Kidney epithelial cell (primary cell): ENCODE data around the gene TAF1C. TPM values are rescaled to one million over a fixed set of nuclear protein-coding genes. Genes with fewer than 3 reads are reported as not detected.
A peak's percentile ranks its signal among the peaks of the same experiment; 100 is the strongest.

Experiments used
- DNase-seq: peaks from one replicate; pipeline ENCODE4 v3.0.0-alpha.2; 2010; ENCODE audit warnings: low read depth
- H3K27me3 ChIP-seq: 2 replicates; pipeline ENCODE4 v1.6.0; 2011; ENCODE audit warnings: low read length; ENCODE audit not compliant: control insufficient read depth, insufficient read depth
- H3K36me3 ChIP-seq: 2 replicates; pipeline ENCODE4 v1.5.1; 2011; ENCODE audit warnings: low read length; ENCODE audit not compliant: control insufficient read depth, insufficient read depth
- H3K4me3 ChIP-seq: 2 replicates; pipeline ENCODE4 v1.5.1; 2011; ENCODE audit warnings: low read depth, mild to moderate bottlenecking, control low read depth, low read length
- total RNA-seq: library from RNA; depleted of rRNA; stranded (reverse); fragments of >200 nt; gene quantifications from 2 replicates; pipeline ENCODE4 v1.2.3, GENCODE V29; 2015
- TF ChIP-seq, protein P1 (sequence below): IDR thresholded peaks from 2 replicates; pipeline ENCODE4 v1.5.1; 2011; ENCODE audit warnings: mild to moderate bottlenecking, moderate library complexity, low read length, control low read depth, inconsistent platforms; ENCODE audit not compliant: insufficient read depth, poor library complexity, severe bottlenecking

The TAF1C gene
- total RNA-seq, 1 donor from 2014 or later = 23.9 TPM

DNA sequence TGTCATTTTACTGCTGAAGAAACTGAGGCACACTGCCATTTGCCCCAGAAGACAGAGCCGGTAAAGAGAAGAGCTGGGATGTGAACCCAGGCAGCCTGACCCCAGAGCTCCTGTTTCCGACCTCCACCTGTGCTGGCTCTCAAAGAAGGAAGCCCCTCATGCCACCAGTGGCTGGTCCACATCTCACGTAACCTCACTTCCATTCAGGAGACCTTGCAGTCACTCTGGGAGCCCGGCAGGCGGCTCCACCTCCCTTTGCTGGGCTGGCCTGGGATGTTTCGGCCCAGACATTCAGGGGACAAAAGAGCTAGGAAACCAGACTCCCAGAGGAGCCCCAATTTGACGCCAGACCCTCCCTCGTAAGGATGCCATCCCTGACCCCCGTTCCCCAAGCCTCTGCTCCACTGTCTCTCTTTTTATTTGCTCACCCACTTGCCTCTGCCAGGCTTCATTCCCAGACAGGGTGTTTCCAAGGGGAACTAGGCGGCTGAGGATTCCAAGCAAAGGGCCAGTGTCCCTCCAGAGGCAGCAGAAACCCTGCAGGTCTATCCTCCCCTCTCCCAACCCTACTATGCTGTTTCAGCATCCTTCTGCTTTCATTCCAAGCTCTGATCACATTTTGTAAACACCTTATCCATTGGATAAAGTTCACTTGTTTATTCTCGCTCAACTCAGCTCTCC is 2.8 kb downstream of the TAF1C start:
- DNase-seq = no peak
- TF ChIP-seq, protein P1, sequence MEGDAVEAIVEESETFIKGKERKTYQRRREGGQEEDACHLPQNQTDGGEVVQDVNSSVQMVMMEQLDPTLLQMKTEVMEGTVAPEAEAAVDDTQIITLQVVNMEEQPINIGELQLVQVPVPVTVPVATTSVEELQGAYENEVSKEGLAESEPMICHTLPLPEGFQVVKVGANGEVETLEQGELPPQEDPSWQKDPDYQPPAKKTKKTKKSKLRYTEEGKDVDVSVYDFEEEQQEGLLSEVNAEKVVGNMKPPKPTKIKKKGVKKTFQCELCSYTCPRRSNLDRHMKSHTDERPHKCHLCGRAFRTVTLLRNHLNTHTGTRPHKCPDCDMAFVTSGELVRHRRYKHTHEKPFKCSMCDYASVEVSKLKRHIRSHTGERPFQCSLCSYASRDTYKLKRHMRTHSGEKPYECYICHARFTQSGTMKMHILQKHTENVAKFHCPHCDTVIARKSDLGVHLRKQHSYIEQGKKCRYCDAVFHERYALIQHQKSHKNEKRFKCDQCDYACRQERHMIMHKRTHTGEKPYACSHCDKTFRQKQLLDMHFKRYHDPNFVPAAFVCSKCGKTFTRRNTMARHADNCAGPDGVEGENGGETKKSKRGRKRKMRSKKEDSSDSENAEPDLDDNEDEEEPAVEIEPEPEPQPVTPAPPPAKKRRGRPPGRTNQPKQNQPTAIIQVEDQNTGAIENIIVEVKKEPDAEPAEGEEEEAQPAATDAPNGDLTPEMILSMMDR = peak; percentile 25
- H3K4me3 ChIP-seq = no peak overlapping the region
- peaks cover 2% of the 10 kb centered on the region for H3K36me3 ChIP-seq
- no peaks in the 10 kb centered on the region for H3K27me3 ChIP-seq

DNA sequence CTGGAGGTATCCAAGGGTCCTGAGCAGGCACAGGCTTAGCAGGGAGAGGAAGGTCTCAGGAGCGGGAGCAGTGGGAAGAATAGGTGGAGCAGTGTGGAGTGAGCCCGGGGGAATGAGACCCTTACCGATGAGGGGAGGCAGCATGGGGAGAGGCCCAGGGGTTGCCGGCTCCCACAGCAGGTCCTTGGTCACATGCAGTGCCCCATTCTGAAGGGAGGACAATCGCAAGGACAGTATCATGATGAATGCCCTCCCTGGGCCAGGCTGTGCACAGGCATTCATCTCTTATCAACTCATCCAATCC is 3.3 kb downstream of the TAF1C start:
- DNase-seq = no peak
- peaks cover 2% of the 10 kb centered on the region for H3K36me3 ChIP-seq
- no peak overlapping the region for H3K4me3 ChIP-seq
- TF ChIP-seq, protein P1 = no peak
- no peaks in the 10 kb centered on the region for H3K27me3 ChIP-seq

DNA sequence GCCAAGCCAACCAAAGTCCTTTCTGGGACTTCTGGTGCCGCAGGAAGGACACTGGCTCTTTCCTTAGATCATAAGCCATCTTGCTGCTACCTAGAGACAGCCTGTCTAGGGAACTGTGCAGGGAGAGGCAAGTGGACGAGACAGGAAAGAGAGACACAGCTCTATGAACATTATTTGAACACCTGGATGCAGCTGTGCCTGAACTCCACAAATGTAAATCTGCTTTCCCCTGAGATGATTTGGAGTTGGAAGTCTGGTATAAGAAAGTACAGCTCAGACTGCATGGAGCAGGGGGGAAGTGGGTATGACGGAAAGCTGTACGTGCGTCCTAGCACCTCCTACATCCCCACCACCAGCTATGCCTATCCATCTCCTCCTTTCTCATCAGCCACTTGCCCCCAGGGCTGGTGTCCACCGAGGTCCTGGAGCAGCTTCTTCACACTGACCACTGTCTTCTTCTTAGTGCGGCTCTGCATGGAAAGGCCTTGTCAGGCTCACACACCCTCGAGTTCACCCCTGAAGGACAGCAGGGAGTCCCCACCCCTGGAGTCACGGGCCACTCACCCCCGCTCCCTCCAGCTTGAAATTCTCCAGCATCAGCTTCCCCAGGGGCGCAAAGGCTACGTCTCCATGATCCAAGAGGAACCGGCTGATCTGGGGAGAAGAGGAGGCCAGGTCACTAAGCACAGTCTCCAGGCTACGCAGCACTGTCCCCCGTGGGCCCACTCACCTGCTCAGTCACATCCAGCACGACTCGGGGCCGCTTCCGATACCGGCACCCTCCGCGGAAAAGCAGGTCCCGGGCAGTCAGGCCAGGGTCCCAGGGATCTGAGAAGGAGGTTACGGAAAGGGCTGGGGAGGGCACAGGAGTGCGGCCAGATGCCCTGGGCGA is 3.9 kb downstream of the TAF1C start:
- Histone ChIP-seq H3K36me3 (peaks cover 2% of the 10 kb centered on the region), H3K27me3 (no peaks in the 10 kb centered on the region), H3K4me3 (no peak overlapping the region)
- TF ChIP-seq, protein P1 = no peak
- DNase-seq = no peak

DNA sequence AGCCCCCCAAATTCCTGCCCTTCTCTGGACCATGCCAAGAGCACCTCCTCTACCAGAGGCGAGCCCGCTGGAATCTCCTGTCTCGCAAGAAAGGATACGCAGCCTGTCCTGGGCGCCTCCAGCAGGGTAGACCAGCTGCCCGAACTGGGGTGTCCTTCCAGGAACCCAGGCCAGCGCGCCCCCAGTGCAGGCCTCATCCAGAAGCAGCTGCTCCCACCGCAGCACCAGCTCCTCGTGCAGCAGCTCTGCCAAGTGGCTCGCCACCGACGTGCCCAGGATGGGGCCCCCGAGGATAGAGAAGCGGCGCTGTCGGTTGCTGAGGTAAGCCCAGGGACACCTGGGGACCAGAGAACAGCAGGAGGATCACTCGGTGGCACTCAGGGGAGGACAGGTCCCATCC is 4.8 kb downstream of the TAF1C start:
- peaks cover 2% of the 10 kb centered on the region for H3K36me3 ChIP-seq
- no peak for DNase-seq
- TF ChIP-seq, protein P1 = no peak
- no peaks in the 10 kb centered on the region for H3K27me3 ChIP-seq
- no peak overlapping the region for H3K4me3 ChIP-seq

DNA sequence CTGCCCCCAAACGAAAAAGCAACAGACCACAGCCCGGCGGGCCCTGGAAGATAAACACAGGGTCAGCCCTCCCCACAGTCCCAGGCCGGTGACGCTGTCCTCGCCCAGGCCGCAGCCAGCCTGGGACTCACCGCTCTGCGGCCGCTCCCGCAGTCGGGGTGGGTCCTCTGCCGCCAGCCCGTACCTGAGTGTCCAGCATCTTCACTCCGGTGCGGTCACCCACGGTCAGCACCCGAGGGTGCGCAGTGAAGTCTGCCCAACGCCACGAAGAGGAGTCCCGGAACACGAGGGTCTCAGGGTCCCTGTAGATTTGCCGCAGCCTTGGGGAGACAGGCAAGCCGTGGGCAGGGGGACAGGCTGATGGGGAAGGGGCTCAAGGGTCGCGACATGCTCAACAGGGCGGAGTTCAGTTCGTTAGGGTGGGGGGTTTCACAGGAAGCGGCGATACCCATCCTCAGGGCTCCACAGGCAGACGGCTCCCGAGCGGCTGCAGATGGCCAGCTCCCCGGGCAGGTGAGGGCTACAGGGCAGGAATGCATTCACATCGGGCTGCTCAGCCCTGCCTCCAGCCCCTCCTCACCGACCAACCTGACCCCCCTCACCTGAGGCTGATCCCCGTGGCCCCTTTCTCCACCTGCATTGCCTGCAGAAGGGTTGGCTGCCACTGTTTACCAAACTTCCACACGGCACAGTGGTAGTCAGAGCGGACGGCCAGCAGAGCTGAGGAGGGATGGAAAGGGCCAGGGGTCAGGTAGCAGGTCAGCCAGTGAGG is 5.5 kb downstream of the TAF1C start:
- TF ChIP-seq, protein P1 = no peak
- DNase-seq = no peak
- peaks cover 2% of the 10 kb centered on the region for H3K36me3 ChIP-seq
- no peak overlapping the region for H3K4me3 ChIP-seq
- H3K27me3 ChIP-seq = no peaks in the 10 kb centered on the region
